ENCODE data around the gene REEP1. TPM values are rescaled to one million over a fixed set of nuclear protein-coding genes. Genes with fewer than 3 reads are reported as not detected.

REEP1 gene
- total and polyA plus RNA-seq, 2 of the 4 experiments (the other 2 are of a cell fraction), result under 0.01 to 0.03 TPM

- Histone ChIP-seq H2AK5ac (ENCODE audit: low read depth, low read length) (no peak overlapping the region), H3K4me2 (ENCODE audit: low read depth, low read length) (no peak overlapping the region), H4K8ac (ENCODE audit: low read depth in 2 of 2, low read length in 2 of 2) (no peak overlapping the region), H2BK15ac (ENCODE audit: low read depth, low read length) (no peak overlapping the region), H3K4me1 (ENCODE audit: control insufficient read depth, insufficient read depth, low read length) (0 out of 2 replicates have a peak, but pooled peaks cover 1% of the 10 kb centered on the region), H3K56ac (ENCODE audit: extremely low read depth, insufficient read depth, low read length) (no peak overlapping the region), H3K36me3 (ENCODE audit: control insufficient read depth, insufficient read depth, low read length) (peaks cover 34% of the 10 kb centered on the region), H3K27ac (ENCODE audit: insufficient read depth, low read length) (no peak overlapping the region), H3K4ac (ENCODE audit: low read depth, low read length) (no peak overlapping the region), H3K14ac (replicated peaks; ENCODE audit: low read depth, low read length) (no peak overlapping the region), H2BK120ac (ENCODE audit: low read depth, low read length) (no peak overlapping the region), H3K9me3 (ENCODE audit: control insufficient read depth, insufficient read depth, low read length) (no peaks in the 10 kb centered on the region), H3K23ac (ENCODE audit: low read depth, low read length) (no peak overlapping the region), H4K91ac (ENCODE audit: insufficient read depth, low read depth, low read length) (no peak overlapping the region), H3K79me1 (ENCODE audit: low read depth in 1 of 2, low read length in 2 of 2) (peaks cover 13 to 21% of the 10 kb centered on the region in 2 experiments), H3K18ac (ENCODE audit: low read depth, low read length) (no peak overlapping the region), H4K5ac (ENCODE audit: low read depth, low read length) (no peak overlapping the region), H2AK9ac (replicated peaks; ENCODE audit: low read depth, low read length, poor library complexity) (no peak overlapping the region), H2BK20ac (ENCODE audit: low read depth, low read length) (no peak overlapping the region), H2BK5ac (ENCODE audit: low read depth, low read length, poor library complexity, severe bottlenecking) (no peak overlapping the region), H3K27me3 (ENCODE audit: control insufficient read depth, insufficient read depth, low read length) (no peaks in the 10 kb centered on the region), H3K4me3 (ENCODE audit: insufficient read depth, low read depth, low read length) (no peak overlapping the region), H2AFZ (replicated peaks; ENCODE audit: low read length, poor library complexity) (no peak overlapping the region), H3K9me1 (ENCODE audit: insufficient read depth, low read length) (no peaks in the 10 kb centered on the region), H3K9ac (ENCODE audit: low read depth, low read length) (no peak overlapping the region), H4K20me1 (ENCODE audit: insufficient read depth, low read length) (no peaks in the 10 kb centered on the region)
- in situ Hi-C loops (cut with MboI; ENCODE audit: low sequenced_read_pairs) (no loop called here), intact Hi-C loops (cut with micrococcal nuclease) (no loop called here), dilution Hi-C loops (cut with HindIII; ENCODE audit: low sequenced_read_pairs, unreplicated experiment) (no loop called here)
- TF ChIP-seq ELK1 (IDR thresholded peaks at IDR 0.05; ENCODE audit: borderline replicate concordance, low read depth, low read length), result no peak
- WGBS, 2 experiments (ENCODE audit: extremely low coverage in 2 of 2, insufficient read length in 1 of 2), result no CpG with 5 or more reads among the region's 2 CpGs
- peak; percentile 67 for ATAC-seq (ENCODE audit: low read depth)
- ChIA-PET CTCF (no interaction called here), POLR2A (ENCODE audit: unreplicated experiment) (no interaction called here)
- BruUV-seq (replicated peaks), result no TSS peak
- DNase-seq, result no peak
Measured at GRCh38 chr2:86174445-86174844, 163.0 kb downstream of the REEP1 start.

Measured in IMR-90 (cell line).